Measurements from ENCODE around the gene SHQ1.

SHQ1 gene

GRCh38 chr3:72814308-72814707 lies 33.9 kb downstream of the SHQ1 start:
- Histone ChIP-seq H3K36me3 (ENCODE audit: insufficient read depth, low read length) (peaks cover 11% of the 10 kb centered on the region), H3K4me1 (ENCODE audit: control insufficient read depth, insufficient read depth, low read length) (peaks cover 16% of the 10 kb centered on the region), H3K4me2 (ENCODE audit: low read length) (no peak overlapping the region), H3K27me3 (ENCODE audit: control insufficient read depth, insufficient read depth, low read length) (no peaks in the 10 kb centered on the region), H3K4me3 (ENCODE audit: low read length) (no peak overlapping the region), H3K9ac (ENCODE audit: low read depth, low read length) (no peak overlapping the region), H3K9me3 (replicated peaks; ENCODE audit: low read length) (no peaks in the 10 kb centered on the region)

- H3K9ac ChIP-seq (ENCODE audit: low read depth, low read length), result no peak overlapping the region
- no peaks in the 10 kb centered on the region for H3K4me1 ChIP-seq (ENCODE audit: control insufficient read depth, insufficient read depth, low read length)
- no peaks in the 10 kb centered on the region for H3K9me3 ChIP-seq (replicated peaks; ENCODE audit: low read length)
- H3K4me3 ChIP-seq (ENCODE audit: low read length), result no peak overlapping the region
- peaks cover 11% of the 10 kb centered on the region for H3K36me3 ChIP-seq (ENCODE audit: insufficient read depth, low read length)
- H3K27me3 ChIP-seq (ENCODE audit: control insufficient read depth, insufficient read depth, low read length), result no peaks in the 10 kb centered on the region
- no peak overlapping the region for H3K4me2 ChIP-seq (ENCODE audit: low read length)
Observed at GRCh38 chr3:72812201-72812600, 36.0 kb downstream of the SHQ1 start.

- no peaks in the 10 kb centered on the region for H3K4me1 ChIP-seq (ENCODE audit: control insufficient read depth, insufficient read depth, low read length)
- H3K4me2 ChIP-seq (ENCODE audit: low read length), result no peak overlapping the region
- H3K36me3 ChIP-seq (ENCODE audit: insufficient read depth, low read length), result peaks cover 9% of the 10 kb centered on the region
- no peaks in the 10 kb centered on the region for H3K27me3 ChIP-seq (ENCODE audit: control insufficient read depth, insufficient read depth, low read length)
- H3K4me3 ChIP-seq (ENCODE audit: low read length), result no peak overlapping the region
- no peaks in the 10 kb centered on the region for H3K9me3 ChIP-seq (replicated peaks; ENCODE audit: low read length)
- H3K9ac ChIP-seq (ENCODE audit: low read depth, low read length), result no peak overlapping the region
Observed at GRCh38 chr3:72811571-72811970, 36.7 kb downstream of the SHQ1 start.

GRCh38 chr3:72810659-72811434 lies 37.4 kb downstream of the SHQ1 start:
- no peaks in the 10 kb centered on the region for H3K27me3 ChIP-seq (ENCODE audit: control insufficient read depth, insufficient read depth, low read length)

GRCh38 chr3:72810063-72810462 lies 38.2 kb downstream of the SHQ1 start:
- Histone ChIP-seq H3K27me3 (ENCODE audit: control insufficient read depth, insufficient read depth, low read length) (no peaks in the 10 kb centered on the region), H3K4me1 (ENCODE audit: control insufficient read depth, insufficient read depth, low read length) (no peaks in the 10 kb centered on the region), H3K4me3 (ENCODE audit: low read length) (no peak overlapping the region), H3K9ac (ENCODE audit: low read depth, low read length) (no peak overlapping the region), H3K9me3 (replicated peaks; ENCODE audit: low read length) (no peaks in the 10 kb centered on the region), H3K4me2 (ENCODE audit: low read length) (no peak overlapping the region), H3K36me3 (ENCODE audit: insufficient read depth, low read length) (peaks cover 6% of the 10 kb centered on the region)

More at GRCh38 chr3:72810659-72811434, 37.4 kb downstream of the SHQ1 start:
- H3K36me3 ChIP-seq (ENCODE audit: insufficient read depth, low read length), result peaks cover 9% of the 10 kb centered on the region
- H3K4me1 ChIP-seq (ENCODE audit: control insufficient read depth, insufficient read depth, low read length), result no peaks in the 10 kb centered on the region
- H3K9me3 ChIP-seq (replicated peaks; ENCODE audit: low read length), result no peaks in the 10 kb centered on the region
- no peak overlapping the region for H3K4me3 ChIP-seq (ENCODE audit: low read length)
- H3K4me2 ChIP-seq (ENCODE audit: low read length), result no peak overlapping the region
- no peak overlapping the region for H3K9ac ChIP-seq (ENCODE audit: low read depth, low read length)

GRCh38 chr3:72804361-72804760 lies 43.9 kb downstream of the SHQ1 start:
- Histone ChIP-seq H3K36me3 (ENCODE audit: insufficient read depth, low read length) (no peaks in the 10 kb centered on the region), H3K4me2 (ENCODE audit: low read length) (no peak overlapping the region), H3K27me3 (ENCODE audit: control insufficient read depth, insufficient read depth, low read length) (no peaks in the 10 kb centered on the region), H3K9ac (ENCODE audit: low read depth, low read length) (no peak overlapping the region), H3K4me3 (ENCODE audit: low read length) (no peak overlapping the region), H3K4me1 (ENCODE audit: control insufficient read depth, insufficient read depth, low read length) (no peaks in the 10 kb centered on the region), H3K9me3 (replicated peaks; ENCODE audit: low read length) (no peaks in the 10 kb centered on the region)

GRCh38 chr3:72803573-72803972 lies 44.7 kb downstream of the SHQ1 start:
- Histone ChIP-seq H3K27me3 (ENCODE audit: control insufficient read depth, insufficient read depth, low read length) (no peaks in the 10 kb centered on the region), H3K36me3 (ENCODE audit: insufficient read depth, low read length) (no peaks in the 10 kb centered on the region), H3K9ac (ENCODE audit: low read depth, low read length) (no peak overlapping the region), H3K4me2 (ENCODE audit: low read length) (no peak overlapping the region), H3K9me3 (replicated peaks; ENCODE audit: low read length) (no peaks in the 10 kb centered on the region), H3K4me1 (ENCODE audit: control insufficient read depth, insufficient read depth, low read length) (no peaks in the 10 kb centered on the region), H3K4me3 (ENCODE audit: low read length) (no peak overlapping the region)

GRCh38 chr3:72802001-72802400 lies 46.2 kb downstream of the SHQ1 start:
- Histone ChIP-seq H3K9me3 (replicated peaks; ENCODE audit: low read length) (no peaks in the 10 kb centered on the region), H3K27me3 (ENCODE audit: control insufficient read depth, insufficient read depth, low read length) (no peaks in the 10 kb centered on the region), H3K4me2 (ENCODE audit: low read length) (no peak overlapping the region), H3K36me3 (ENCODE audit: insufficient read depth, low read length) (no peaks in the 10 kb centered on the region), H3K4me1 (ENCODE audit: control insufficient read depth, insufficient read depth, low read length) (no peaks in the 10 kb centered on the region), H3K4me3 (ENCODE audit: low read length) (no peak overlapping the region), H3K9ac (ENCODE audit: low read depth, low read length) (no peak overlapping the region)

- Histone ChIP-seq H3K4me1 (ENCODE audit: control insufficient read depth, insufficient read depth, low read length) (no peaks in the 10 kb centered on the region), H3K4me3 (ENCODE audit: low read length) (no peak overlapping the region), H3K36me3 (ENCODE audit: insufficient read depth, low read length) (peaks cover 3% of the 10 kb centered on the region), H3K4me2 (ENCODE audit: low read length) (no peak overlapping the region), H3K9ac (ENCODE audit: low read depth, low read length) (no peak overlapping the region), H3K9me3 (replicated peaks; ENCODE audit: low read length) (no peaks in the 10 kb centered on the region), H3K27me3 (ENCODE audit: control insufficient read depth, insufficient read depth, low read length) (no peaks in the 10 kb centered on the region)
Observed at GRCh38 chr3:72800869-72801268, 47.4 kb downstream of the SHQ1 start.

GRCh38 chr3:72798552-72799195 lies 49.6 kb downstream of the SHQ1 start:
- no peaks in the 10 kb centered on the region for H3K27me3 ChIP-seq (ENCODE audit: control insufficient read depth, insufficient read depth, low read length)
- H3K4me2 ChIP-seq (ENCODE audit: low read length), result no peak overlapping the region
- H3K9ac ChIP-seq (ENCODE audit: low read depth, low read length), result no peak overlapping the region
- H3K4me1 ChIP-seq (ENCODE audit: control insufficient read depth, insufficient read depth, low read length), result no peaks in the 10 kb centered on the region
- no peak overlapping the region for H3K4me3 ChIP-seq (ENCODE audit: low read length)
- peaks cover 3% of the 10 kb centered on the region for H3K36me3 ChIP-seq (ENCODE audit: insufficient read depth, low read length)
- H3K9me3 ChIP-seq (replicated peaks; ENCODE audit: low read length), result no peaks in the 10 kb centered on the region

GRCh38 chr3:72797773-72798543 lies 50.3 kb downstream of the SHQ1 start:
- no peak overlapping the region for H3K4me3 ChIP-seq (ENCODE audit: low read length)
- H3K27me3 ChIP-seq (ENCODE audit: control insufficient read depth, insufficient read depth, low read length), result no peaks in the 10 kb centered on the region
- no peaks in the 10 kb centered on the region for H3K4me1 ChIP-seq (ENCODE audit: control insufficient read depth, insufficient read depth, low read length)
- peaks cover 3% of the 10 kb centered on the region for H3K36me3 ChIP-seq (ENCODE audit: insufficient read depth, low read length)
- no peak overlapping the region for H3K9ac ChIP-seq (ENCODE audit: low read depth, low read length)
- no peaks in the 10 kb centered on the region for H3K9me3 ChIP-seq (replicated peaks; ENCODE audit: low read length)
- no peak overlapping the region for H3K4me2 ChIP-seq (ENCODE audit: low read length)

Data from skeletal muscle satellite cell (primary cell).